GM23338 (cell line): Measurements from ENCODE around the gene FAF1. TPM values are rescaled to one million over a fixed set of nuclear protein-coding genes. Genes with fewer than 3 reads are reported as not detected.

Experiments used
- ATAC-seq: fragments of 200-7000 bp; cut with Tn5 transposase; 3 replicates; pipeline ENCODE4 v1.9.1; 2020
- DNase-seq: peaks from one replicate; pipeline ENCODE4 v3.0.0-alpha.2; 2015; ENCODE audit warnings: low spot score
- H2AFZ ChIP-seq: fragments of 200-600 bp; sonication (generic); 2 replicates; pipeline ENCODE4 v1.8.0; 2016; ENCODE audit warnings: antibody characterized with exemption, mild to moderate bottlenecking, moderate library complexity
- H3F3A ChIP-seq: fragments of 200-600 bp; sonication (generic); replicated peaks from 2 replicates; pipeline ENCODE4 v1.8.0; 2017; ENCODE audit warnings: antibody characterized with exemption, mixed run types, low read depth
- H3K27ac ChIP-seq: fragments of 200-600 bp; sonication (generic); 2 replicates; pipeline ENCODE4 v1.6.1; 2016; ENCODE audit warnings: low read depth
- H3K27me3 ChIP-seq: fragments of 200-600 bp; sonication (generic); 2 replicates; pipeline ENCODE4 v1.8.0; 2016; ENCODE audit warnings: mild to moderate bottlenecking, mixed run types, moderate library complexity; ENCODE audit not compliant: insufficient read depth
- H3K36me3 ChIP-seq: fragments of 200-600 bp; sonication (generic); 2 replicates; pipeline ENCODE4 v1.8.0; 2016; ENCODE audit warnings: mild to moderate bottlenecking; ENCODE audit not compliant: insufficient read depth
- H3K4me1 ChIP-seq: fragments of 200-600 bp; sonication (generic); 2 replicates; pipeline ENCODE4 v1.8.0; 2016; ENCODE audit warnings: mild to moderate bottlenecking, moderate library complexity; ENCODE audit not compliant: insufficient read depth
- H3K4me2 ChIP-seq: fragments of 200-600 bp; sonication (generic); 2 replicates; pipeline ENCODE4 v1.7.1; 2017; ENCODE audit warnings: mixed run types
- H3K4me3 ChIP-seq: fragments of 200-600 bp; sonication (generic); 2 replicates; pipeline ENCODE4 v1.6.1; 2016; ENCODE audit warnings: mixed run types
- H3K79me2 ChIP-seq: fragments of 200-600 bp; sonication (generic); replicated peaks from 2 replicates; pipeline ENCODE4 v1.8.0; 2017; ENCODE audit warnings: mild to moderate bottlenecking; ENCODE audit not compliant: insufficient read depth
- H3K9me2 ChIP-seq: fragments of 200-600 bp; sonication (generic); 2 replicates; pipeline ENCODE4 v1.8.0; 2017; ENCODE audit not compliant: insufficient read depth
- H4K20me1 ChIP-seq: fragments of 200-600 bp; sonication (generic); replicated peaks from 2 replicates; pipeline ENCODE4 v1.8.0; 2017; ENCODE audit warnings: mild to moderate bottlenecking; ENCODE audit not compliant: insufficient read depth
- H3K27ac Mint-ChIP-seq: 2 replicates; pipeline ENCODE4 v1.8.0; 2020; ENCODE audit warnings: inconsistent platforms, mild to moderate bottlenecking, moderate library complexity, mixed read lengths
- H3K27me3 Mint-ChIP-seq: 3 replicates; pipeline ENCODE4 v1.8.0; 2022; ENCODE audit warnings: low read depth, mild to moderate bottlenecking, moderate library complexity, mixed read lengths, inconsistent platforms; ENCODE audit not compliant: insufficient read depth, poor library complexity
- H3K36me3 Mint-ChIP-seq: 3 replicates; pipeline ENCODE4 v1.8.0; 2021; ENCODE audit warnings: low read depth, mild to moderate bottlenecking, inconsistent platforms, moderate library complexity, mixed read lengths
- H3K4me1 Mint-ChIP-seq: 3 replicates; pipeline ENCODE4 v1.8.0; 2020; ENCODE audit warnings: mild to moderate bottlenecking, inconsistent platforms, mixed read lengths
- H3K4me3 Mint-ChIP-seq: 3 replicates; pipeline ENCODE4 v1.8.0; 2021; ENCODE audit warnings: moderate library complexity, mild to moderate bottlenecking, inconsistent platforms, mixed read lengths
- H3K9me3 Mint-ChIP-seq: 3 replicates; pipeline ENCODE4 v1.8.0; 2020; ENCODE audit warnings: moderate library complexity, mild to moderate bottlenecking, inconsistent platforms, mixed read lengths
- CREB1 ChIP-seq: fragments of 250-450 bp; sonication (Bioruptor Pico); IDR thresholded peaks from 2 replicates; pipeline ENCODE4 v1.5.0; 2020; ENCODE audit warnings: low read depth, mild to moderate bottlenecking, moderate library complexity
- EZH2 ChIP-seq: fragments of 200-600 bp; sonication (generic); IDR thresholded peaks from one replicate; pipeline ENCODE4 v1.8.0; 2017; ENCODE audit warnings: antibody characterized with exemption, mild to moderate bottlenecking, low read depth; ENCODE audit not compliant: unreplicated experiment
- EZH2phosphoT487 ChIP-seq: fragments of 200-600 bp; sonication (generic); IDR thresholded peaks from one replicate; pipeline ENCODE4 v1.8.1; 2018; ENCODE audit warnings: antibody characterized with exemption; ENCODE audit not compliant: unreplicated experiment
- JUNB ChIP-seq: IDR thresholded peaks from one replicate; pipeline ENCODE4 v1.6.1; 2016; ENCODE audit warnings: antibody characterized with exemption; ENCODE audit not compliant: unreplicated experiment
- NANOG ChIP-seq: IDR thresholded peaks from 2 replicates; pipeline ENCODE4 v1.6.1; 2016; ENCODE audit warnings: antibody characterized with exemption, borderline replicate concordance
- POLR2AphosphoS5 ChIP-seq: IDR thresholded peaks from 2 replicates; pipeline ENCODE4 v1.6.1; 2016; ENCODE audit warnings: antibody characterized with exemption, low read depth
- STAT1 ChIP-seq: IDR thresholded peaks from one replicate; pipeline ENCODE4 v1.6.1; 2016; ENCODE audit warnings: antibody characterized with exemption; ENCODE audit not compliant: unreplicated experiment
- ZNF114 ChIP-seq: fragments of 250-450 bp; sonication (Bioruptor Pico); IDR thresholded peaks from 2 replicates; pipeline ENCODE4 v1.5.0; 2020; ENCODE audit warnings: mild to moderate bottlenecking, moderate library complexity
- ZNF331 ChIP-seq: fragments of 250-450 bp; sonication (Bioruptor Pico); IDR thresholded peaks from 2 replicates; pipeline ENCODE4 v1.5.0; 2020; ENCODE audit warnings: low read depth, mild to moderate bottlenecking, moderate library complexity
- polyA plus RNA-seq: library from polyadenylated mRNA; unstranded; fragments of >200 nt; fragmentation: Nextera tagmentation; extraction: Ambion mirVana; gene quantifications from 2 replicates; pipeline ENCODE4 v1.2.1, GENCODE V29; 2016
- total RNA-seq: library from RNA; depleted of rRNA; stranded (reverse); fragments of >200 nt; shearing (Covaris generic); gene quantifications from 2 replicates; pipeline ENCODE4 v1.2.3, GENCODE V29; 2014
- TF ChIP-seq, protein P1 (sequence below): fragments of 250-450 bp; sonication (Bioruptor Pico); IDR thresholded peaks from 2 replicates; pipeline ENCODE4 v1.5.0; 2020; ENCODE audit warnings: mild to moderate bottlenecking, moderate library complexity
- TF ChIP-seq, protein P2 (sequence below): IDR thresholded peaks from 2 replicates; pipeline ENCODE4 v1.6.1; 2016; ENCODE audit warnings: antibody characterized with exemption
- TF ChIP-seq, protein P3 (sequence below), 2 experiments: fragments of 200-600 bp in 1 of 2; sonication (generic) in 1 of 2; conservative IDR thresholded peaks; 2 replicates each; pipeline versions ENCODE4 v1.5.1 to v1.6.1; 2016 to 2017; ENCODE audit warnings: antibody characterized with exemption in 2 of 2, low read depth in 2 of 2, mild to moderate bottlenecking in 2 of 2, moderate library complexity in 1 of 2
- TF ChIP-seq, protein P4 (sequence below): IDR thresholded peaks from one replicate; pipeline ENCODE4 v1.6.1; 2018; ENCODE audit warnings: antibody characterized with exemption; ENCODE audit not compliant: unreplicated experiment

The FAF1 gene
- total and polyA plus RNA-seq, 2 experiments from 2014 or later = 24.1 to 53.2 TPM

DNA sequence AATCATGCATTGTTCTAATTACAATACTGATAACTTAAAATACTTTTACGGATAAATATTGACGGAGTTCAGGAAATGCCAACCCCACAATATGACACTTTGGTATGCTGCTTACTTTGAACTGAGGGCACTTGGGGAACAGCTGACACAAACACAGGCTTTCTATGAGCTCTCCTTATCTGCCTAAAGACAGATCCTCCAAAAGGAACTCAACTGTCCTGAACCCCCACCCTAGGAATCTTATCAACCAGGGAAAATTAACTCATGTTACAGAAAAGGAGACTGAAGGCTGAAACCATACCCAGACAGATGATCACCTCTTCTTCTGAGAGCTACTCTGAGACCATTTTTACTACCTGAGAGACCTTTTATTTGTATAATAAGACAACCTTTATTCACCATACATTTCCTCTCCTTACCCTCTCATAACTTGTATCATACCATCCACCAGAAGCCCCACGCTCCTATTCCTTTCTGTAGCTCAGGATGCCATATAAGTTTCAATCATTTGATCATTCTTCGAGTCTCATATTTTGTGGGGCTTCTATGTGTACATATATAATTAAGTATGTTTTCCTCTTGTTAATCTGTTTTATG is 239.5 kb downstream of the FAF1 start:
- H3K4me3 Mint-ChIP-seq = no peak overlapping the region
- peak; percentile 59 for ATAC-seq
- TF ChIP-seq NANOG = no peak
- no peak for TF ChIP-seq JUNB
- TF ChIP-seq, protein P1, sequence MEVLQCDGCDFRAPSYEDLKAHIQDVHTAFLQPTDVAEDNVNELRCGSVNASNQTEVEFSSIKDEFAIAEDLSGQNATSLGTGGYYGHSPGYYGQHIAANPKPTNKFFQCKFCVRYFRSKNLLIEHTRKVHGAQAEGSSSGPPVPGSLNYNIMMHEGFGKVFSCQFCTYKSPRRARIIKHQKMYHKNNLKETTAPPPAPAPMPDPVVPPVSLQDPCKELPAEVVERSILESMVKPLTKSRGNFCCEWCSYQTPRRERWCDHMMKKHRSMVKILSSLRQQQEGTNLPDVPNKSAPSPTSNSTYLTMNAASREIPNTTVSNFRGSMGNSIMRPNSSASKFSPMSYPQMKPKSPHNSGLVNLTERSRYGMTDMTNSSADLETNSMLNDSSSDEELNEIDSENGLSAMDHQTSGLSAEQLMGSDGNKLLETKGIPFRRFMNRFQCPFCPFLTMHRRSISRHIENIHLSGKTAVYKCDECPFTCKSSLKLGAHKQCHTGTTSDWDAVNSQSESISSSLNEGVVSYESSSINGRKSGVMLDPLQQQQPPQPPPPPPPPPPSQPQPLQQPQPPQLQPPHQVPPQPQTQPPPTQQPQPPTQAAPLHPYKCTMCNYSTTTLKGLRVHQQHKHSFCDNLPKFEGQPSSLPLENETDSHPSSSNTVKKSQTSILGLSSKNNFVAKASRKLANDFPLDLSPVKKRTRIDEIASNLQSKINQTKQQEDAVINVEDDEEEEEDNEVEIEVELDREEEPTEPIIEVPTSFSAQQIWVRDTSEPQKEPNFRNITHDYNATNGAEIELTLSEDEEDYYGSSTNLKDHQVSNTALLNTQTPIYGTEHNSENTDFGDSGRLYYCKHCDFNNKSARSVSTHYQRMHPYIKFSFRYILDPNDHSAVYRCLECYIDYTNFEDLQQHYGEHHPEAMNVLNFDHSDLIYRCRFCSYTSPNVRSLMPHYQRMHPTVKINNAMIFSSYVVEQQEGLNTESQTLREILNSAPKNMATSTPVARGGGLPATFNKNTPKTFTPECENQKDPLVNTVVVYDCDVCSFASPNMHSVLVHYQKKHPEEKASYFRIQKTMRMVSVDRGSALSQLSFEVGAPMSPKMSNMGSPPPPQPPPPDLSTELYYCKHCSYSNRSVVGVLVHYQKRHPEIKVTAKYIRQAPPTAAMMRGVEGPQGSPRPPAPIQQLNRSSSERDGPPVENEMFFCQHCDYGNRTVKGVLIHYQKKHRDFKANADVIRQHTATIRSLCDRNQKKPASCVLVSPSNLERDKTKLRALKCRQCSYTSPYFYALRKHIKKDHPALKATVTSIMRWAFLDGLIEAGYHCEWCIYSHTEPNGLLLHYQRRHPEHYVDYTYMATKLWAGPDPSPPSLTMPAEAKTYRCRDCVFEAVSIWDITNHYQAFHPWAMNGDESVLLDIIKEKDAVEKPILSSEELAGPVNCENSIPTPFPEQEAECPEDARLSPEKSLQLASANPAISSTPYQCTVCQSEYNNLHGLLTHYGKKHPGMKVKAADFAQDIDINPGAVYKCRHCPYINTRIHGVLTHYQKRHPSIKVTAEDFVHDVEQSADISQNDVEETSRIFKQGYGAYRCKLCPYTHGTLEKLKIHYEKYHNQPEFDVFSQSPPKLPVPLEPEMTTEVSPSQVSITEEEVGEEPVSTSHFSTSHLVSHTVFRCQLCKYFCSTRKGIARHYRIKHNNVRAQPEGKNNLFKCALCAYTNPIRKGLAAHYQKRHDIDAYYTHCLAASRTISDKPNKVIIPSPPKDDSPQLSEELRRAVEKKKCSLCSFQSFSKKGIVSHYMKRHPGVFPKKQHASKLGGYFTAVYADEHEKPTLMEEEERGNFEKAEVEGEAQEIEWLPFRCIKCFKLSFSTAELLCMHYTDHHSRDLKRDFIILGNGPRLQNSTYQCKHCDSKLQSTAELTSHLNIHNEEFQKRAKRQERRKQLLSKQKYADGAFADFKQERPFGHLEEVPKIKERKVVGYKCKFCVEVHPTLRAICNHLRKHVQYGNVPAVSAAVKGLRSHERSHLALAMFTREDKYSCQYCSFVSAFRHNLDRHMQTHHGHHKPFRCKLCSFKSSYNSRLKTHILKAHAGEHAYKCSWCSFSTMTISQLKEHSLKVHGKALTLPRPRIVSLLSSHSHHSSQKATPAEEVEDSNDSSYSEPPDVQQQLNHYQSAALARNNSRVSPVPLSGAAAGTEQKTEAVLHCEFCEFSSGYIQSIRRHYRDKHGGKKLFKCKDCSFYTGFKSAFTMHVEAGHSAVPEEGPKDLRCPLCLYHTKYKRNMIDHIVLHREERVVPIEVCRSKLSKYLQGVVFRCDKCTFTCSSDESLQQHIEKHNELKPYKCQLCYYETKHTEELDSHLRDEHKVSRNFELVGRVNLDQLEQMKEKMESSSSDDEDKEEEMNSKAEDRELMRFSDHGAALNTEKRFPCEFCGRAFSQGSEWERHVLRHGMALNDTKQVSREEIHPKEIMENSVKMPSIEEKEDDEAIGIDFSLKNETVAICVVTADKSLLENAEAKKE = no peak
- TF ChIP-seq ZNF114 (CRISPR knock-in tag) = no peak
- TF ChIP-seq STAT1 = no peak
- TF ChIP-seq POLR2AphosphoS5 = no peak
- TF ChIP-seq EZH2 = no peak
- no peak for TF ChIP-seq EZH2phosphoT487
- TF ChIP-seq, protein P2, sequence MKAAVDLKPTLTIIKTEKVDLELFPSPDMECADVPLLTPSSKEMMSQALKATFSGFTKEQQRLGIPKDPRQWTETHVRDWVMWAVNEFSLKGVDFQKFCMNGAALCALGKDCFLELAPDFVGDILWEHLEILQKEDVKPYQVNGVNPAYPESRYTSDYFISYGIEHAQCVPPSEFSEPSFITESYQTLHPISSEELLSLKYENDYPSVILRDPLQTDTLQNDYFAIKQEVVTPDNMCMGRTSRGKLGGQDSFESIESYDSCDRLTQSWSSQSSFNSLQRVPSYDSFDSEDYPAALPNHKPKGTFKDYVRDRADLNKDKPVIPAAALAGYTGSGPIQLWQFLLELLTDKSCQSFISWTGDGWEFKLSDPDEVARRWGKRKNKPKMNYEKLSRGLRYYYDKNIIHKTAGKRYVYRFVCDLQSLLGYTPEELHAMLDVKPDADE = no peak
- no peak for TF ChIP-seq ZNF331 (CRISPR knock-in tag)
- TF ChIP-seq CREB1 (CRISPR knock-in tag) = no peak
- TF ChIP-seq, protein P3, sequence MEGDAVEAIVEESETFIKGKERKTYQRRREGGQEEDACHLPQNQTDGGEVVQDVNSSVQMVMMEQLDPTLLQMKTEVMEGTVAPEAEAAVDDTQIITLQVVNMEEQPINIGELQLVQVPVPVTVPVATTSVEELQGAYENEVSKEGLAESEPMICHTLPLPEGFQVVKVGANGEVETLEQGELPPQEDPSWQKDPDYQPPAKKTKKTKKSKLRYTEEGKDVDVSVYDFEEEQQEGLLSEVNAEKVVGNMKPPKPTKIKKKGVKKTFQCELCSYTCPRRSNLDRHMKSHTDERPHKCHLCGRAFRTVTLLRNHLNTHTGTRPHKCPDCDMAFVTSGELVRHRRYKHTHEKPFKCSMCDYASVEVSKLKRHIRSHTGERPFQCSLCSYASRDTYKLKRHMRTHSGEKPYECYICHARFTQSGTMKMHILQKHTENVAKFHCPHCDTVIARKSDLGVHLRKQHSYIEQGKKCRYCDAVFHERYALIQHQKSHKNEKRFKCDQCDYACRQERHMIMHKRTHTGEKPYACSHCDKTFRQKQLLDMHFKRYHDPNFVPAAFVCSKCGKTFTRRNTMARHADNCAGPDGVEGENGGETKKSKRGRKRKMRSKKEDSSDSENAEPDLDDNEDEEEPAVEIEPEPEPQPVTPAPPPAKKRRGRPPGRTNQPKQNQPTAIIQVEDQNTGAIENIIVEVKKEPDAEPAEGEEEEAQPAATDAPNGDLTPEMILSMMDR (conservative IDR thresholded peaks at IDR 0.05; ENCODE audit: low read depth in 2 of 2) = no peak
- TF ChIP-seq, protein P4, sequence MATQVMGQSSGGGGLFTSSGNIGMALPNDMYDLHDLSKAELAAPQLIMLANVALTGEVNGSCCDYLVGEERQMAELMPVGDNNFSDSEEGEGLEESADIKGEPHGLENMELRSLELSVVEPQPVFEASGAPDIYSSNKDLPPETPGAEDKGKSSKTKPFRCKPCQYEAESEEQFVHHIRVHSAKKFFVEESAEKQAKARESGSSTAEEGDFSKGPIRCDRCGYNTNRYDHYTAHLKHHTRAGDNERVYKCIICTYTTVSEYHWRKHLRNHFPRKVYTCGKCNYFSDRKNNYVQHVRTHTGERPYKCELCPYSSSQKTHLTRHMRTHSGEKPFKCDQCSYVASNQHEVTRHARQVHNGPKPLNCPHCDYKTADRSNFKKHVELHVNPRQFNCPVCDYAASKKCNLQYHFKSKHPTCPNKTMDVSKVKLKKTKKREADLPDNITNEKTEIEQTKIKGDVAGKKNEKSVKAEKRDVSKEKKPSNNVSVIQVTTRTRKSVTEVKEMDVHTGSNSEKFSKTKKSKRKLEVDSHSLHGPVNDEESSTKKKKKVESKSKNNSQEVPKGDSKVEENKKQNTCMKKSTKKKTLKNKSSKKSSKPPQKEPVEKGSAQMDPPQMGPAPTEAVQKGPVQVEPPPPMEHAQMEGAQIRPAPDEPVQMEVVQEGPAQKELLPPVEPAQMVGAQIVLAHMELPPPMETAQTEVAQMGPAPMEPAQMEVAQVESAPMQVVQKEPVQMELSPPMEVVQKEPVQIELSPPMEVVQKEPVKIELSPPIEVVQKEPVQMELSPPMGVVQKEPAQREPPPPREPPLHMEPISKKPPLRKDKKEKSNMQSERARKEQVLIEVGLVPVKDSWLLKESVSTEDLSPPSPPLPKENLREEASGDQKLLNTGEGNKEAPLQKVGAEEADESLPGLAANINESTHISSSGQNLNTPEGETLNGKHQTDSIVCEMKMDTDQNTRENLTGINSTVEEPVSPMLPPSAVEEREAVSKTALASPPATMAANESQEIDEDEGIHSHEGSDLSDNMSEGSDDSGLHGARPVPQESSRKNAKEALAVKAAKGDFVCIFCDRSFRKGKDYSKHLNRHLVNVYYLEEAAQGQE = no peak

More for the DNA sequence above, 239.5 kb downstream of the FAF1 start:
- H3K4me1 Mint-ChIP-seq = peaks cover 19% of the 10 kb centered on the region
- H3K27me3 Mint-ChIP-seq = peaks cover 2% of the 10 kb centered on the region
- Histone ChIP-seq H3K9me2 (no peaks in the 10 kb centered on the region), H3K4me1 (peaks cover 14% of the 10 kb centered on the region), H3K36me3 (no peaks in the 10 kb centered on the region), H3K27ac (no peak overlapping the region), H3K27me3 (no peaks in the 10 kb centered on the region), H3F3A (no peaks in the 10 kb centered on the region), H4K20me1 (no peaks in the 10 kb centered on the region), H2AFZ (no peak overlapping the region), H3K79me2 (no peaks in the 10 kb centered on the region), H3K4me3 (no peak overlapping the region), H3K4me2 (no peak overlapping the region)
- 0 out of 2 replicates have a peak overlapping the region, but pooled peaks have one; percentile 39 for H3K27ac Mint-ChIP-seq
- DNase-seq = peak; percentile 51
- no peaks in the 10 kb centered on the region; the same call in 2 of the 3 replicates for H3K9me3 Mint-ChIP-seq
- peaks cover 6% of the 10 kb centered on the region for H3K36me3 Mint-ChIP-seq
